Mucosa of rectum (tissue), 2 donors: ENCODE data around the gene NKD2.

Experiments used
- H3K27ac ChIP-seq, 2 donors: one replicate each; pipeline ENCODE4 v1.7.0; 2013; ENCODE audit warnings: inconsistent platforms in 2 of 2, low read depth in 2 of 2, low read length in 2 of 2
- H3K27me3 ChIP-seq, 2 donors: one replicate each; pipeline ENCODE4 v1.7.0; 2013; ENCODE audit warnings: low read length in 2 of 2; ENCODE audit not compliant: control insufficient read depth in 2 of 2, insufficient read depth in 2 of 2
- H3K36me3 ChIP-seq, 2 donors: one replicate each; pipeline ENCODE4 v1.7.0; 2013; ENCODE audit warnings: low read length in 2 of 2; ENCODE audit not compliant: control insufficient read depth in 2 of 2, insufficient read depth in 2 of 2
- H3K4me1 ChIP-seq, 2 donors: one replicate each; pipeline ENCODE4 v1.7.0; 2013; ENCODE audit warnings: low read length in 2 of 2, mild to moderate bottlenecking in 1 of 2; ENCODE audit not compliant: control insufficient read depth in 2 of 2, insufficient read depth in 2 of 2
- H3K4me3 ChIP-seq, 2 donors: one replicate each; pipeline ENCODE4 v1.7.0; 2013; ENCODE audit warnings: low read length in 2 of 2
- H3K9ac ChIP-seq, 2 donors: one replicate each; pipeline ENCODE4 v1.7.0; 2013; ENCODE audit warnings: low read length in 2 of 2, low read depth in 1 of 2, mild to moderate bottlenecking in 1 of 2
- H3K9me3 ChIP-seq, 2 donors: one replicate each; pipeline ENCODE4 v1.7.0; 2013; ENCODE audit warnings: low read length in 2 of 2; ENCODE audit not compliant: control insufficient read depth in 2 of 2
- donor health status: healthy.
- donor health status: Normal muscosa, but diverticular disease.

NKD2 gene

GRCh38 chr5:1050423-1051365 is 42.1 kb downstream of the NKD2 start:
- Histone ChIP-seq H3K27me3 (no peaks in the 10 kb centered on the region), H3K4me1 (no peaks in the 10 kb centered on the region), H3K4me3 (no peak overlapping the region), H3K9ac (no peak overlapping the region), H3K9me3 (no peaks in the 10 kb centered on the region), H3K36me3 (peaks cover 30 to 31% of the 10 kb centered on the region in 2 donors), H3K27ac (no peak overlapping the region)

DNA sequence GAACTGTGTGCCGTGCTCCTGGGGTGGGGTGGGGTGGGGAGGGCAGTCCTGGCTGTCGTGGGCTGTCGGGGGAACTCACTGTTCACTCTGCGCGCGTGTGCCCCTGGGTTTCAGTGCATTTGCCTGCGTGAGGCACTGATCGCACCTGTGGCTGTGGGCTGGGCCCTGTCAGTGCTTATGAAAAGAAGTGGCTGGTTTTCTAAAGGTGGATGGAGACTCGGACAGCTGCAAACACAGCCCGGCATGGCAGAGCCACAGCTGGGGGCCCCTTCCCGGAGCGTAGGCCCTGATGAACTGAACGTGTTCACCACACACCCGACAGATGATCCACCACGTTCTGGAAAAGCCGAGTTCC is 42.7 kb downstream of the NKD2 start:
- no peak overlapping the region for H3K27ac ChIP-seq
- peaks cover 37% of the 10 kb centered on the region in 2 donors for H3K36me3 ChIP-seq
- no peak overlapping the region for H3K9ac ChIP-seq
- H3K4me1 ChIP-seq = no peaks in the 10 kb centered on the region
- H3K9me3 ChIP-seq = no peaks in the 10 kb centered on the region
- no peaks in the 10 kb centered on the region for H3K27me3 ChIP-seq
- H3K4me3 ChIP-seq = no peak overlapping the region

GRCh38 chr5:1052076-1052475 is 43.5 kb downstream of the NKD2 start:
- Histone ChIP-seq H3K9me3 (no peaks in the 10 kb centered on the region), H3K36me3 (peaks cover 39 to 42% of the 10 kb centered on the region in 2 donors), H3K4me1 (no peaks in the 10 kb centered on the region), H3K27me3 (no peaks in the 10 kb centered on the region), H3K9ac (no peak overlapping the region), H3K4me3 (no peak overlapping the region), H3K27ac (no peak overlapping the region)

GRCh38 chr5:1052641-1053390 is 44.2 kb downstream of the NKD2 start:
- Histone ChIP-seq H3K9ac (no peak overlapping the region), H3K4me3 (no peak overlapping the region), H3K36me3 (peaks cover 46 to 48% of the 10 kb centered on the region in 2 donors), H3K27me3 (no peaks in the 10 kb centered on the region), H3K27ac (no peak overlapping the region), H3K4me1 (no peaks in the 10 kb centered on the region), H3K9me3 (no peaks in the 10 kb centered on the region)

DNA sequence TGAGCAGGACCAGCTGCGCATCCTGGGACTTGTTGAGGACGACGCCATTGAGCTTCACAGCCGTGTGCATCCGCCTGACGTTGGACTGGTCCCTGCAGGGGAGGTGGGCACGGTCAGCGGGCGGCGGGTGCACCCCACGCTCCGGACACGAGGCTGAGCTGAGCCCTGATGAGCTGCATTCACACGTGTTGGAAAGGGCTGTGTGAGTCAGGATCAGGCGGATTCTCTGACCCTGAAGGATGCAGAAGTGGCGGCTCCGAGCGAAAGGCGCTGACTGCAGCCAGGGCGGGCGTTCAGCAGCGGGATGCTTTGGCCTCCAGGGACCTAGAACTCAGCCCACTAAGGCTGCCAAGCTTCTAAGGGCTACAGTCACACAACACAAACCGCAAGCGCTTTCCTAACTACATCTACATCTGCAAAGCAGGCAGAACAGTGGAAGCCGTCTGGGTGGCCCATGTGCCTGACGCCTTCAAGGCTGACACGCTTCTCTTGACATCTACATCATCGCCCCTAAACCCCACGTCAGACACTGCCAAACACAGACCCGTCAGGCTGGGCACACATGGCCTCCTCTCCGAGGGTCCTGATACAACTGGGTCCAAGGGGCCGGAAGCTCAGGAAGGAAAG is 44.9 kb downstream of the NKD2 start:
- Histone ChIP-seq H3K4me1 (no peaks in the 10 kb centered on the region), H3K27ac (no peak overlapping the region), H3K9ac (no peak overlapping the region), H3K4me3 (no peak overlapping the region), H3K27me3 (no peaks in the 10 kb centered on the region), H3K9me3 (no peaks in the 10 kb centered on the region), H3K36me3 (peaks cover 47 to 52% of the 10 kb centered on the region in 2 donors)

DNA sequence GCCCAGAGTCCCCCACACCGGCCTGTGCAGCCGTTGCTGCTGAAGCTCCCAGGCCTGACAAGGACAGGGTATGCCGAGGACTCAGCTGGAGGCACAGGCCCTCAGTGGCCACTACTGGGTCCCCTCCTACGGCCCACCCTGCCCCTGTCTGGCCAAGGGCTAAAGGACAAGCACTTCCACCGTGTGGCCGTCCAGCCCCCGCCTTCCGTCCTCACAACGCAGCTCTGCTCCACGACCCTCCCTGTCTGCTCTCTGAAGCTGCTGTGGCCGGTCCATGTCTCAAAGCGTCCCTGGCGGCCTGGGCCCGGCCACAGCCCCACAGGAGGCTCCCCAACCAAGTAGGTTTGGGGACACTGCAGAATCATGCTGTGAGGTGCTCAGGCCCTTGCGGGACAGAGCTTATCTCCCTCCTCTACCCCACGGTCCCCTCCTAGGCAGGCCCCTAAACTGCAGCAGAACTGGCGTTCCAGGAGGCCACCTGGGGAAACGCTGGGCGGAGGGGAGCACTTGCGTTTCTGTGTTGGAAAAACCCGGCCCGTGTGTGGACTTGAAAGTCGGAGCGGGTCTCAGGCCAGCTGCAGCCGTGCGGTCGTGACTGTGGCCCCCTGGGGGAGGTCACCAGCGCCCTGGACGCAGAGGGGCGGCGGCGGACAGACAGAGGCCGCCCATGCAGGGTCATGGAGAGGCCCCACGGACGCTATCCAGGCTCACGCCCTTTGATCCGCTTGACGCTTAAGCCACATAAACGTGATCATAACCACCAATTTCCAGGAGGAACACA is 45.6 kb downstream of the NKD2 start:
- no peaks in the 10 kb centered on the region for H3K27me3 ChIP-seq
- H3K27ac ChIP-seq = no peak overlapping the region
- H3K36me3 ChIP-seq = peaks cover 53 to 55% of the 10 kb centered on the region in 2 donors
- H3K4me1 ChIP-seq = no peaks in the 10 kb centered on the region
- no peak overlapping the region for H3K4me3 ChIP-seq
- no peak overlapping the region for H3K9ac ChIP-seq
- no peaks in the 10 kb centered on the region for H3K9me3 ChIP-seq

- Histone ChIP-seq H3K36me3 (peaks cover 56 to 62% of the 10 kb centered on the region in 2 donors), H3K27me3 (no peaks in the 10 kb centered on the region), H3K27ac (no peak overlapping the region), H3K4me1 (no peaks in the 10 kb centered on the region), H3K4me3 (no peak overlapping the region), H3K9me3 (no peaks in the 10 kb centered on the region), H3K9ac (no peak overlapping the region)
These were observed 46.5 kb downstream of the NKD2 start for GRCh38 chr5:1054799-1055775.

DNA sequence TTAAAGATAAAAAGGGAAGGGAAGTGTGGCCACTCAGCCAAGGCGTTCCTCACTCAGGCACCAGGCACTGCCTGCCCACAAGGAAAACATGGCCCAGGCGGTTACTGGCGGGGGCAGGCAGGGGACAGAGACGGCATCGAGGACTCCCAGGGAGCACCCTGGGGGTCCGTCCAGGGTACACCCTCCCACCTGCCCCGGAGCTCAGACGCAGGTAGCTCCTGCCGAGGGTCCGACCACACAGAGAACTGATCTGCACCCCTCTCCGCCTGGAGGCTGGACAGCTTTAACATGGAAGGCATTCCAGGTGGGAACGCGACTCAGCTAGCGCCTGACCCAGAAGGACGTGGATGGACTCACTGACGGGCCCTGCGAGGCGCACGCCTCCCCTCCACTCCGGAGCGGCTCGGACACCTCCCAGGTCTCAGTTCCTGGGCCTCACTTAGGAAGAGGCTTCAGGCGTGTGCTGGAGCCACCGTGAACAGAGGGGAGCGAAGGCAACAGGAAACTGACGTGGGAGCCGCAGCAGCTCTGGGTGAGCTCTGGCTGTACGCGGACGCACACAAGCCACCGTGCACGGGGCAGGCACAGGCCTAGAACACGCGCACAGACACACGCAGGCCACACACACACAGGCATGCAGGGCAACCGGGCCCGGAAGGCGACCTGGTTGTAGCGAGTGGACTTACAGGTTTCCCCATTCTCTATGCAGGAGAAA is 47.5 kb downstream of the NKD2 start:
- H3K4me1 ChIP-seq = no peaks in the 10 kb centered on the region
- no peaks in the 10 kb centered on the region for H3K9me3 ChIP-seq
- no peak overlapping the region for H3K27ac ChIP-seq
- no peaks in the 10 kb centered on the region for H3K27me3 ChIP-seq
- peaks cover 60 to 67% of the 10 kb centered on the region in 2 donors for H3K36me3 ChIP-seq
- H3K9ac ChIP-seq = no peak overlapping the region
- no peak overlapping the region for H3K4me3 ChIP-seq
